ENCODE data around the gene TTBK1.

TTBK1 gene

DNA sequence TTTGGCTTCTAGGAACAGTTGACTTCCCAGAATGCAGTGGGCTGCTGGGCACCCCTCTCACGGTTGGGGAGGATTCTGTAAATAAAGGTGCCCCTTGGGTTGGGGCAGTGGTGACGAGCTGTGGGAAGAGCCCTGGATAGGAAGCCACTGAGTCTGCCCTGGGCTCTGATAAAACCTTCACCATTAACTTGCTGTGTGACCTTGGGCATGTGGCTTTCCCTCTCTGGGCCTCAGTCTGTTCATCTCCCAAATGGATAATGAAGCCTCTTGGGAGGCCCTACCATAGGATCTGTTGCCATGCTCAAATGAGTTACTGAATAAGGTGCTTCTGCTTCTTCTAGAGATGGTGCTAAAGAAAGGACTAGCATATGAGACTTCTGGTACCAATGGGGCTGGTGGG is 61.6 kb downstream of the TTBK1 start:
- no peak for DNase-seq (ENCODE audit: low read depth in 2 of 2)

DNA sequence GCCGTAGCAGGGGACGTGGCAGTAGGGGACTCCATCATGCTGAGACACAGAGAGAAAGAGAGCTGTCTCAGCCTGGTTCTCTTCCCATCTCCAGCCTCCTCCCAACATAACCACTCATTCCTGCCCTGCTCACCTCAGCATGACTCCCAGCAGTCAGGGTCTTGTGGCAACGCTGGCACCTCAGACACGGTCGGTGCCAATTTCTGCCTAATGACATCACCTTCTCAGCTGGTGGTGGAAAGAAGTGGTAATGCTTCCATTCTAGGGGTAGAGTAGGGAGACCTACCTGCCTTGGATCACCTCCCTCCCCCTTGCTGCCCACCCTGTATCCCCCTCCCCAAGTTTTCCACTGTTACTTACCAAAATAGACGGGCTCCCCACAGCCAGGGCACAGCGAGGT is 62.8 kb downstream of the TTBK1 start:
- DNase-seq (ENCODE audit: low read depth in 2 of 2): no peak

DNA sequence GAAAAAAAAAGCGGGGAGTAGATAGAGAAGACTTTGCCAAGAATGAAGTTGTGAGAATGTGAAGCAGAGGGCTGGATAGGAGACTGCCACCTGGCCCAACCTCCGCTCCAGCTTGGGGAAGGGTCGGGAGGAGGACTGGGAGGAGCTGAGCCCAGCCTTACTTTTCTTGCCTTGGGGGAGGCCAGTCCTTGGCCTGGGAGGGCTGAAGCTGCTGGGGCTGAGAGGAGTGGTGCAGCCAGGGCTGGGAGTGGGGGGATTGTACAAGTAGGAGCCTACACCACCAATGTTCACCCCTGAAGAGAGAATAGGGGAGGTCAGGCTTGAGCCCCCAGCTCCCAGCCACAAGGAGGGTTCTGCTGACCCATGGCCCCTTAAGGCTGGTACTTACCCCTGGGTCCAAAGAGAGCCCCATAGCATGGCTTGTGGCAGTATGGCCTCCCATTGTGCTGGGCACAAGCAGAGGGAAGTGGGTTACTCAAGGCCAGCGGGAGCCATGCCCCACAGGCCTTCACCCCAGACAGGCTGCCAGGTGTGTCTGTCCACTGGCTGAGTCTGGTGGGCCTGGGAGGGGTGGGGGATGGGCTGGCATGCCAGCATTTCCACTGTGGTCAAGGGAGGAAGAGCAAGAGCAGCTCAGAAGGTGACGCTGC is 64.3 kb downstream of the TTBK1 start:
- no peak for DNase-seq (ENCODE audit: low read depth in 2 of 2)

DNA sequence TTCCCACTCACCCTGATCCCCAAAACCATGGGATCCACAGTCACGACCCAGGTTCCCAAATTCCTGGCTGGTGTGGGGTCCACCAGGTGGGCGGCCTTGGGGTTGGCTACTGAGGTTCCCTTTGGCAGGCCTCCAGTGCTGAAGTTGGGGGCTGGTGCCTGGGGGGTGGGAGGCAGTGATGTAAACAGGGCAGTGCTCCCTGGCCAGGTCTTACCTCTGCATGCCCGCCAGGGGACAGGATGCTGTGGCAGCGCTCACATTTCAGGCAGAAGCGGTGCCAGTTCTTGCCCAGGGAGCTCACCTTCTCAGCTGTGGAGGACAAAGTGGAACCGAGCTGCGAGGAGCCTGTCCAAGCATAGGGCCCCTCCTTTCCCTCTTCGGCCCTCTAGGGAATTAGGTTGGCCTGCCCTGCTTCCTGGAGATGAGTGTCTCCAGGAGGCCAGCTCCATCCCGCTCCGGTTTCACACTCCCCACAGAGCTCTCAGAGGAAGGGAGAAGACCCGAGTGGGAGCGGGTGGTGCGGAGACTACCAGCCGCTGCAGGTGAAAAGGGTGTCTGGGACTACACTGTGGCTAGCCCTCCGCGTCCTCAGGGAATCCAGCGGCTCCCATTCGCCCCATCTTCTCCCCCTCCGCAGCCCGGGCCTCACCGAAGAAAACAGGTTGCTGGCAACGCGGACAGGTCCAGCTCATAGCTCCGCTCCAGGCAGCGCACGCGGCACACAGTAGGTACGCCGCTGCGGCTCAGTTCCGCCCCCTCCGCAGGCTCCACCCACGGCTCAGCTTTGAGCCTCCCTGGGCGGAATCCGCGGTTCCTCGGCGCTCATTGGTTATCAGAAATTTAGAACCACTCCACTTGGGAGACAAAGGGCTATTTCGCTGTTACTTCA is 65.1 kb downstream of the TTBK1 start, which contains the start of gene CRIP3:
Gene CRIP3 (minus strand): TSS at position 726 of the 889 bp plus-strand sequence. CDS start 34 bp downstream, at position 692.
- peak; percentile 13 to 34 for DNase-seq (ENCODE audit: low read depth in 2 of 2)

DNA sequence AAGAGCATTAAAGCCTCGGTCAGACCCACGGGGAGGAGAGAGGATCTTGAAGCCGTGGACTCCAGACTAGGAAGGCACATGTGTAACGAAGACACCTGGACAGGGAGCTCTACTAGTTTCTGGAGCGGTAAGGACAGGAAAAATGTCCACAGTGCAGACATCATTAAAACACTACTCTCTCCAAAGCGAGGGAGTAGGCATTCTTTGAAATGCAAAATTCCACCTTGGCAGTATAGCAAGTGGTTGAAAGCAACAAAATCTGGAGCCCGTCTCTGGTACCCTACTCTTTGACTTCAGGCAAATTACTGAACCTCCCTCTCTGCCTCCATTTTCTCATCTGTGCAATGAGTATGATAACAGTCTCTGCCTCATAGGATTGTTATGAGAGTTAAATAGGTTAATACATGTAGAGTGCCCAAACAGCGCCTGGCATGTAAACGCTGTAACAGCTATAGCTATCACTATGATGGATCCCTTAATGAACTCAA is 65.8 kb downstream of the TTBK1 start:
- DNase-seq (ENCODE audit: low read depth in 2 of 2): no peak

DNA sequence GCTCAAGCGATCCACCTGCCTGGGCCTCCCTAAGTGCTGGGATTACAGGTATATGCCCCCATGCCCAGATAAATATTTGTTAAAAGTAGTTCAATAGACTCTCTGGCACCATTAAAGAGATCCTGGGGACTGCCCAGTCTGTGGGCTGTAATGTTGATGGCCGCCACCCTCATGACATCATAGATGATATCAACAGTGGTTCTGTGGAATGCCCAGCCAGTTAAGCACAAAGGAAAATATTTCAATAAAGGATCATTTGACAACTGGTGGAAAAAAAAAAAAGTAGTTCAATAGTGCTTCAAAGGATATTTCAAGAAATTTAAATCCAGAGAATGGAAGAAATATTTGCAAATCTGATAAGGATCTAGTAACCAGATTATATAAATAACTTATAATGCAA is 66.9 kb downstream of the TTBK1 start:
- DNase-seq (ENCODE audit: low read depth in 2 of 2): no peak

DNA sequence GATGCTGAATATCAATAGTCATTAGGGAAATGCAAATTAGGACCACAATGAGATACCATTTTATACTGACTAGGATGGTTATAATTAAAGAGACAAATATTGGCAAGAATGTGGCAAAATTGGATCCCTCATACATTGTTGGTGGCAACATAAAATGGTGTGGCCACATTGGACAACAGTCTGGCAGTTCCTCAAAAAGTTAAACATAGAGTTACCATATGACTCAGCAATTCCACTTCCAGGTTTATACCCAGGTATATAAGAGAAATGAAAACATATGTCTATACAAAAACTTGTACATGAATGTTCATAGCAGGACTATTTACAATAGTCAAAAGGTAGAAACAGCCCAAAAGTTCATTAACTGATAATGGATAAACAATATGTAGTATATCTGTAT is 67.3 kb downstream of the TTBK1 start:
- no peak for DNase-seq (ENCODE audit: low read depth in 2 of 2)

DNA sequence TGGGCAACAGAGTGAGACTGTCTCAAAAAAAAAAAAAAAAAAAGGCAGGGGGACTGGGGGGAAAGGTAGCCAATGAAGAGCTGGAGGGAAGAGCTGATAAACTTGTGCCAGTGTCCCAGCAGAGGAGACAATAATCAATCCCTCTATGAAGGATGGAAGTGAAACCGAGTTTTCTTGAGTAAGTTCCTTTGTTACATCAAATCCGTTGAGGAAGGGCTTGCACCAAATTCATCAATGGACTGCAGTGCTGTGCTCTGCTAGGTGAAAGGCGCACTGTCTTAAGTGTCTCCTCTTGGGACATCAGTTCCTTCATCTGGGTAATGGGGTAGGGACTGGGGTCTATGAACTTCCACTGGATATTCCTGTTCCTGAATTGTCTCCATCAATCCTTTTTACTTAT is 68.4 kb downstream of the TTBK1 start:
- DNase-seq (ENCODE audit: low read depth in 2 of 2): no peak

DNA sequence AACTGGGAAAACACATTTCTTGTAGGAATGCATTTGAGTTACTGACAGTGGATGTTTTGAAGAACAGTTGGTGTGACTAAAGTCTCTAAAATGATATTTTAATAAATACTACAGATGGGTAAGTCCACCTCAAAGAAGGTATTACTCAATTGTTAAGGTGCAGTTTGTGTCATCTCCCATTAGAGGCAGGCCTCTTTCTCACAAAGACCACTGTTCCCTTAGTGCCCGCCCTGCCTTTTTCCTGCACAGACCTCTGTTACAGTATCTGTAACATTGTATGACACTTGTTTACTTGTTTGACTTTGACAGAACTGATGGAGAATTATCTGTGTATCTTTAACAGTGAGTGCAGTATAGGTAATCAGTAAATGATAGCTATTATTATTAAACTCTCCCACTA is 70.5 kb downstream of the TTBK1 start:
- no peak for DNase-seq (ENCODE audit: low read depth in 2 of 2)

DNA sequence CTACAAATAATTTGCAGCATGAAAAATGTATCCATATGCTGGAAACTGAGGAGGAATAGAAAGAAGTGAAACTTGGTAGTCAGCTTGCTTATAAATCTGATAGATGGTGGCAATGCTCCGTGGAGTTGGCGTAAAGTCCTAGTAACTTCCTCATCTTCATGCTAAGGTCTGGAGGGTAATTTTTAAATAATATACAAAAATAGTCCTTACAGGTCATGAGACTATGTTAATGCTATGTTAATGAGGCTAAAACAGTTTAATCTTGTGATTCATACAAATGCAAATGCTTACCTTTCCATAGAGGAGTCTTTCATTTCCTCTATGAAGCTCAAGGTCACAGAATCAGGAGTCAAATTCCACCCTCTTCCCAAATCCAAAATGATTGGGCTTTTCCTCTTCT is 74.7 kb downstream of the TTBK1 start:
- DNase-seq (ENCODE audit: low read depth in 2 of 2): no peak

DNA sequence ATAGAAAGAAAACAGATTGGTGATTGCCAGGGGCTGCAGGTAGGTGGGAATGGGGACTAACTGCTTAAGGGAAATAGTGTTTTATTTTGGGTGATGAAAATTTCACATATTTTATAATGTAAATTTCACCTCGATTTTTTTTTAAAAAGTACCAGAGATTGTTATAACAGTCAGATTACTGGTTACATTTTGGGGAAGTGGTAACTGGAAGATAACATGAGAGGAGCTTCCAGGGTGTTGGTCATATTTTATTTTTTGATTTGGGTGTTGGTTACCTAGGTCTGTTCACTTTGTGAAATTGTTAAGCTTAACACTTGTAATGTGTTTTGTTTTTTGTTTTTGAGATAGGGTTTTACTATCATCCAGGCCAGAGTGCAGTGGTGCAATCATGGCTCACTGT is 82.6 kb downstream of the TTBK1 start:
- no peak for DNase-seq (ENCODE audit: low read depth in 2 of 2)

DNA sequence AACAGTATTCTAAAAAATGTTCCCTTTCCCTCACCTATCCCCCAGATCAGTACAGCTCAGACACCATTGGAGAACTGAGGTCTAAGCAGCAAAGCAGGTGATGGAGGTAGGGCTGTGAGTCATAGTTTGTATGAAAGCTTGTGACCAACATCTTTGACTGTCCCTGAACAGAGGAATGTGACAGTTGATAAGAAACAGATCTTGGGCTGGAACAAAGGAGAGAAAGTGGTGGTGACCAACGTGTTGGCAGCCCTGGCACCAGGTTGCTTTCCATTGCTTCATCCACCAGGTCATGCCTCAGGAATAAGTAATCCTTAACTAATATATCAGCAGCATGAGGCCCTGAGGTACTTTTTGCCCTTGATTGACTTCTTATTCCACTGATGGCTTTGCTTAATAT is 85.2 kb downstream of the TTBK1 start:
- no peak for DNase-seq (ENCODE audit: low read depth in 2 of 2)

DNA sequence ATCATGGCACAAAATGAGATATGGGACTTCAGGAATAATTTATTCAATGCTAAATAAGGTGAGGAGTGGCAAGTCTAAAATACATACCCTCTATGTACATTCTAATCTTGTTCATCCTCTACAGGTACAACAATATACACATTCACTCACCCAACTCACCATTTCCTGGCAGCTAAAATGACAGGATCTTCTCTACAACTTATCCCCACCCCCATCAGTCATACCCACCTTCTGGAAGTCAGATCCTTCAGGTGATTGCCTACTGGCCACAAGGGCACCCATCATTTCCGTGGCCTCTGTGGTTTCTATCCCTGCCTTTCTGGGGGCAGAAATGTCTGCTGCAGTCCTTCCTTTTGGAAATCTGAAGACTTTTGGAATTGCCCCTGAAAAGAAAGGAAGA is 88.2 kb downstream of the TTBK1 start:
- no peak for DNase-seq (ENCODE audit: low read depth in 2 of 2)

DNA sequence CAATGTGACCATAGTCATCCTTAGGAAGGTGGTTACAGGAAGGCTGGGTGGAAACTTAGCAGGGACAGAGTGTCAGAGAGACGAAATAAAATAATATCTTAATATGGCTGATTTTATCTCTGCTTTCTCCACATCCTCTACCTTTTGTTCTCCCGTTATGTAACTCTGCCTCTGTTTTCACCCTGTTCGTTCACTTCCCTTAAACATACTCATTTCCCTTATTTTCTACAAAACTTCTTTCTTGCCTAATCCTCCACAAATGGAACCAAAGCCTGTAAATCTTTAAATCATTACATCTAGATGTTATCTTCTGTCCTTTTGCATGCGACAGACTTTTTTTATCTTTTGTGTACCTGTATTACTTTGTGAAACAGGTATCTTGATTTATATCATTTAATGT is 88.6 kb downstream of the TTBK1 start:
- no peak for DNase-seq (ENCODE audit: low read depth in 2 of 2)

DNA sequence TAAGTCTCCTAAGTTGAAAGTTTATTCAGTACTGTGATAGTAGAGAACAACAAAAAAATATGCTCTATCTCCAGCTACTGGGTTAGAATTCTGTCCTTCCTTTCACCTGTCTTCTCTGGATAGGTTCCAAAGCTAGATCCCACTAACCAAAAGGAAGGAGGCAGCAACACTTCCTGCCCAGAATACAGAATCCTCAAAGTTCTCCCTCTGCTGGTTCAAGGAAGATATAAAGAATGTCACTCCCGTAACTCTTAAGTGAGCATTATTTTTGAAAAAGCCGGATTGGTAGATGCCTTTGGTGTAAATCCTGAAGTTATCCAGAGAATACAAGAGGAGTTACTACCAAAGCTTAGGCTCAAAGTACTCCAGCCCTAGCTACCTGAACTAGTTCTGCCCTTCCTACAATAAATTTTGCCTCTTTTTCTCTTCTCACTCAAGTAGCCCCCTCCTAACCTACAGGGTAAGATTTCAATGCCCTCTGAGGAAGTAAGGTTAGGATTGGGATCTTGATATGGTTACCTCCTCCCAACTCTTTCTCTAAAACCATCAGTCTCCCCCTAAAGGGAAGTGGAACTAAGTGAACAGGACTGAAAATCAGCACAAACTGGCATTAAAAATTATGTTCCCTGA is 91.3 kb downstream of the TTBK1 start:
- DNase-seq (ENCODE audit: low read depth in 2 of 2): no peak

DNA sequence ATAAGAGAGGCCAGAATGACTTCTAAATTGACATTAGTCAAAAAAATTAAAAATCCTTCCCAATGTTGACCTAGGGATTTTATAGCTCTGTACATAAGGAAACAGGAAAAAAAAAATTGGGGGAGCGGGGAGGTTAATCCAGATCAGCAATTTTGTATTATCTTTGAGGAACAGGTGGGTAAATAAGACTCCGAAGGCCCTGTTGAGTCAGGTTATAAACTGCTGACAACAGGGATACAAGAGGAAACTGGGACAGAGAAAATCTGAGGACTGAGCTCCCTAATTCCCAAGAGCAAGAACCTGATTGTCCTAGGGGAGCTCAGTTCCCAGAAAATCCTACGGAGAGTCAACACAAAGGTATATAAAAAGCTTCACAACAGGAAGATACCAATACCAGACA is 92.2 kb downstream of the TTBK1 start:
- no peak for DNase-seq (ENCODE audit: low read depth in 2 of 2)

DNA sequence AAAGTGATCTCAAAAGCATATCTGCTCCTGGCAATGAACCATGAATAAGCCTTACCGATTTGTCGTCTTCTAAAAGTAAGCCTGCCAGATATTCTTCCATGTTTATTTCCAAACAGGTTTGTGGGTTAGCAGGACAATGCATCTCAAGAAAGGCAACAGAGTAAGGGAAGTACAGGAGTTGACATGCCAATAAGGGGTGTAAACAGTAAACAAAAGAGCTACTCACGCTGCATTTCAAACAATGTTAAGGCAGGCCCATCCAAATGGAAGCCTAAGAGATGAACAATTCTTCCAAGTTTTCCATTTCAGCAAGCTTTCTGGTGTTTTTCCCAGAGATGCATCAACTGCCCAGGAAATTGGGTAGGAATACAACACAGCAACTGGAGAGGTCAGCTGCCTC is 93.1 kb downstream of the TTBK1 start:
- no peak for DNase-seq (ENCODE audit: low read depth in 2 of 2)

Data from activated CD4-positive, alpha-beta T cell treated with anti-CD3 and anti-CD28 coated beads for 24 hours (primary cell).